Fibroblast of lung (primary cell): ENCODE measurements around the gene ALDH3A2.

Experiments
- CTCF ChIP-seq, 2 donors: IDR thresholded peaks in 1 of 2; conservative IDR thresholded peaks in 1 of 2; 1 replicate in 1 of 2; 2 replicates in 1 of 2; pipeline ENCODE4 v1.5.1; 2011 to 2012; ENCODE audit warnings: low read length in 2 of 2, control low read depth in 1 of 2, inconsistent platforms in 1 of 2, low read depth in 1 of 2, mild to moderate bottlenecking in 1 of 2
- EZH2 ChIP-seq: IDR thresholded peaks from 2 replicates; pipeline ENCODE4 v1.5.1; 2012; ENCODE audit warnings: low read length, control low read depth, mild to moderate bottlenecking; ENCODE audit errors: missing control alignments

DNA sequence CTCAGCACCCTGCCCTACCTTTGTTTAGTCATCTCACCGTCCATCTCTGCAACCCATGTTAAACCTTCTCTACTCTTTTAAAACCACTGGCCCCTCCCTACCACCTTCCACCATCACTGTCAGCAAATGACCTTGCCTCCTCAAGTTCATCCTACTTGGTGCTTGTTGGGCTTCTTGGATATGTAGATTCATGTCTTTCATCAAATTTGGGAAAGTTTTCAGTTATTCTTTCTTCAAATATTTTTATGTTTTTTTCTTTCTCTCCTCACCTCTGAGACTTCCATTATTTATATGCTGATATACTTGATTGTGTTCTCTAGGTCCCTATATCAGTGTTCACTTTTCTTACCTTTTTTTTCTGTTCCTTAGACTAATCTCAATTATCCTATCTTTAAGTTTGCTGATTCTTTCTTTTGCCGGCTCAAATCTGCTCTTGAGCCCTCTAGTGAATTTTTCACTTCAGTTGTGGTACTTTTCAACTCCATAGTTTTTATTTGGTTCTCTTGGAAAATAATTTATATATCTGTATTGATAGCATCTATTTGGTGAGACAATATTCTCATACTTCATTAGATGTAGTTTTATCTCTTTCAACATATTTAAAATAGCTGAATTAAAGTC lies 28.7 kb upstream of the ALDH3A2 start:
- TF ChIP-seq CTCF (conservative IDR thresholded peaks at IDR 0.05 in 1 of 2, IDR thresholded peaks at IDR 0.05 in 1 of 2; ENCODE audit: low read depth in 1 of 2, low read length in 2 of 2) (no peak), EZH2 (no peak)
